Keratinocyte (primary cell): Measurements from ENCODE around the gene RNH1. TPM values are rescaled to one million over a fixed set of nuclear protein-coding genes. Genes with fewer than 3 reads are reported as not detected.

Experiments
- DNase-seq: peaks from one replicate; pipeline ENCODE4 v3.0.0-alpha.2; 2011; ENCODE audit warnings: low read depth, missing footprints, low spot score
- FAIRE-seq: peaks from 2 replicates; lab custom pipeline; 2011; peaks lifted over from hg19 to GRCh38; lab: Jason Lieb, UNC
- H2AFZ ChIP-seq: 2 replicates; pipeline ENCODE4 v1.6.0; 2012; ENCODE audit warnings: low read length, control low read depth, inconsistent platforms; ENCODE audit not compliant: control insufficient read depth
- H3K27ac ChIP-seq: 2 replicates; pipeline ENCODE4 v1.5.1; 2011; ENCODE audit warnings: low read length; ENCODE audit not compliant: control insufficient read depth, insufficient read depth
- H3K27me3 ChIP-seq: 3 replicates; pipeline ENCODE4 v1.6.0; 2011; ENCODE audit warnings: low read length; ENCODE audit not compliant: control insufficient read depth, insufficient read depth; ENCODE audit errors: extremely low read depth
- H3K36me3 ChIP-seq, 2 experiments: 2 replicates in 1 of 2; 3 replicates in 1 of 2; pipeline ENCODE4 v1.5.1; 2011; ENCODE audit warnings: low read length in 2 of 2, mild to moderate bottlenecking in 1 of 2; ENCODE audit not compliant: control insufficient read depth in 2 of 2, insufficient read depth in 2 of 2; ENCODE audit errors: extremely low read depth in 1 of 2
- H3K4me1 ChIP-seq: 3 replicates; pipeline ENCODE4 v1.5.1; 2011; ENCODE audit warnings: low read length; ENCODE audit not compliant: control insufficient read depth, insufficient read depth; ENCODE audit errors: extremely low read depth
- H3K4me2 ChIP-seq: 3 replicates; pipeline ENCODE4 v1.6.0; 2011; ENCODE audit warnings: low read depth, low read length; ENCODE audit not compliant: control insufficient read depth, insufficient read depth; ENCODE audit errors: extremely low read depth
- H3K4me3 ChIP-seq, 3 experiments: fragments of 200-600 bp in 1 of 3; sonication (generic) in 1 of 3; 2 replicates in 2 of 3; 3 replicates in 1 of 3; pipeline ENCODE4 v1.5.1; 2011 to 2016; ENCODE audit warnings: low read length in 3 of 3, mild to moderate bottlenecking in 3 of 3, control low read depth in 2 of 3, inconsistent platforms in 1 of 3, low read depth in 1 of 3, mixed read lengths in 1 of 3, mixed run types in 1 of 3, moderate library complexity in 1 of 3; ENCODE audit not compliant: control insufficient read depth in 2 of 3, insufficient read depth in 2 of 3; ENCODE audit errors: extremely low read depth in 1 of 3
- H3K79me2 ChIP-seq: 2 replicates; pipeline ENCODE4 v1.6.0; 2012; ENCODE audit warnings: low read length; ENCODE audit not compliant: control insufficient read depth, insufficient read depth
- H3K9ac ChIP-seq: 3 replicates; pipeline ENCODE4 v1.6.0; 2011; ENCODE audit warnings: low read length; ENCODE audit not compliant: control insufficient read depth, insufficient read depth; ENCODE audit errors: extremely low read depth
- H3K9me1 ChIP-seq: 3 replicates; pipeline ENCODE4 v1.6.0; 2011; ENCODE audit warnings: low read length; ENCODE audit not compliant: control insufficient read depth, insufficient read depth; ENCODE audit errors: extremely low read depth
- H3K9me3 ChIP-seq: 2 replicates; pipeline ENCODE4 v1.5.1; 2012; ENCODE audit warnings: low read depth, low read length; ENCODE audit not compliant: control insufficient read depth
- H4K20me1 ChIP-seq: 3 replicates; pipeline ENCODE4 v1.6.0; 2011; ENCODE audit warnings: low read length; ENCODE audit not compliant: control insufficient read depth, insufficient read depth; ENCODE audit errors: extremely low read depth
- EZH2 ChIP-seq: IDR thresholded peaks from one replicate; pipeline ENCODE4 v1.6.1; 2012; ENCODE audit warnings: inconsistent platforms, mild to moderate bottlenecking, low read length, moderate library complexity
- dilution Hi-C: fragments of 300-500 bp; cut with MboI; formaldehyde crosslinking; loops from one replicate; pipeline ENCODE4 v1.7.0; 2020; ENCODE audit warnings: low sequenced_read_pairs; ENCODE audit not compliant: extremely low pct_ligation_motif_present
- polyA plus RNA-seq, 5 experiments: library from polyadenylated mRNA; depleted of rRNA in 3 of 5; stranded (reverse) in 3 of 5; stranded (forward) in 1 of 5; unstranded in 1 of 5; fragments of >200 nt; gene quantifications; 1 replicate in 1 of 5; 2 replicates in 3 of 5; 3 replicates in 1 of 5; pipeline versions ENCODE4 v1.2.1 to v1.2.3, GENCODE V29; 2011 to 2012; ENCODE audit warnings: missing spikeins in 2 of 5, low read depth in 1 of 5, low replicate concordance in 1 of 5
- TF ChIP-seq, protein P1 (sequence below), 3 experiments: IDR thresholded peaks in 1 of 3; conservative IDR thresholded peaks in 1 of 3; optimal IDR thresholded peaks in 1 of 3; 2 replicates in 2 of 3; 3 replicates in 1 of 3; pipeline versions ENCODE3 to v1.5.1; 2011; ENCODE audit warnings: low read length in 3 of 3, mild to moderate bottlenecking in 3 of 3, moderate library complexity in 2 of 3, control low read depth in 1 of 3, inconsistent platforms in 1 of 3; ENCODE audit not compliant: insufficient read depth in 2 of 3; ENCODE audit errors: extremely low read depth in 1 of 3

Gene RNH1
- polyA plus RNA-seq, 1 donor (not counting 4 experiments of a cell fraction or from before 2014, with no cell fraction given) = 92.0 TPM

DNA sequence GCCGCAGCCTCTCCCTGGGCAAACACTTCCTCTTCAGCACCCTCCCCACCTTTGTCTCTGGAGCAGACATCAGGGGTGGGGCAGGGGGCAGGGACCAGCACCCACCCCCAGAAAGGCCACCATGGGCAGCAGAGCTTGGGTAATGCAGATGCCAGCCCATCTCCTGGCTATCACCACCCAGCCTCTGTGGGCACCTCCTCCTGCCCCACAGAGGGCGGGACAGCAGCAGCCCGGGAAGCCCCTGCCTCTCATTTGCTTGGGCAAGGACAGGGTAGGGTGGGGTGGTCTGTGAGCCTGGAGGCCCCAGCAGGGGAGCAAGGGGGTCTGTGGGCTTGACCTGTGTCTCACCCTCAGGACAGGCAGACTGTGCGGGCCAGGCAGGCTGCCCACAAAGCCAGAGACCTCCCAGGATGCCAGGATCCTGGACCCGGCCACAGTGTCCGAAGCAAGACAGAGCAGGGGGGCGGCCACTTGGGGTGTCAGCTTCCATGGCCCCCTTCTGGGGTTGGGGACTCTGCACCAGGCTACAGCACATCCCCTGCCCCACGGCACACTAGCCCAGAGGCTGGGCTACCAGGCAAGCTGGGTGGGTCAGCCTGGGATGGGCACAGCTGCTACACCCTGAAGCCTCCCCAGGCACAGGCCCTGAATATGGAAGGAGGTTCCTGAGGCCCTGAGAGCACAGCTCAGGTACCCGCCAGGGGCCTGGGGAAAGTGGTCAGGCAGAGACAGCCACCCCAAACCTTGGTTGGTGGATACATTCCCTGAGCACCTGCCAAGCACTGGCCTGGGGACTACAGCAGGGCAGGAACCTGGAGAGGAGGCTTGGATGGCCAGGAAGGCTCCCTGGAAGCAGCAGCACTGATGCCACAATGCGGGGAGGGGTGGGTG lies 4.5 kb downstream of the RNH1 start:
- DNase-seq (no peak), FAIRE-seq (no peak)
- dilution Hi-C loops = no loop called here
- no peak overlapping the region for H3K4me3 ChIP-seq
- TF ChIP-seq, protein P1, sequence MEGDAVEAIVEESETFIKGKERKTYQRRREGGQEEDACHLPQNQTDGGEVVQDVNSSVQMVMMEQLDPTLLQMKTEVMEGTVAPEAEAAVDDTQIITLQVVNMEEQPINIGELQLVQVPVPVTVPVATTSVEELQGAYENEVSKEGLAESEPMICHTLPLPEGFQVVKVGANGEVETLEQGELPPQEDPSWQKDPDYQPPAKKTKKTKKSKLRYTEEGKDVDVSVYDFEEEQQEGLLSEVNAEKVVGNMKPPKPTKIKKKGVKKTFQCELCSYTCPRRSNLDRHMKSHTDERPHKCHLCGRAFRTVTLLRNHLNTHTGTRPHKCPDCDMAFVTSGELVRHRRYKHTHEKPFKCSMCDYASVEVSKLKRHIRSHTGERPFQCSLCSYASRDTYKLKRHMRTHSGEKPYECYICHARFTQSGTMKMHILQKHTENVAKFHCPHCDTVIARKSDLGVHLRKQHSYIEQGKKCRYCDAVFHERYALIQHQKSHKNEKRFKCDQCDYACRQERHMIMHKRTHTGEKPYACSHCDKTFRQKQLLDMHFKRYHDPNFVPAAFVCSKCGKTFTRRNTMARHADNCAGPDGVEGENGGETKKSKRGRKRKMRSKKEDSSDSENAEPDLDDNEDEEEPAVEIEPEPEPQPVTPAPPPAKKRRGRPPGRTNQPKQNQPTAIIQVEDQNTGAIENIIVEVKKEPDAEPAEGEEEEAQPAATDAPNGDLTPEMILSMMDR (optimal IDR thresholded peaks at IDR 0.05 in 1 of 3, IDR thresholded peaks at IDR 0.05 in 1 of 3, conservative IDR thresholded peaks at IDR 0.05 in 1 of 3; ENCODE audit: extremely low read depth in 1 of 3, insufficient read depth in 2 of 3, low read length in 3 of 3) = no peak
- TF ChIP-seq EZH2 = no peak
- peaks cover 41% of the 10 kb centered on the region for H3K79me2 ChIP-seq
- H3K9ac ChIP-seq = peak overlapping the region; percentile 56
- H3K9me1 ChIP-seq = no peaks in the 10 kb centered on the region
- H3K36me3 ChIP-seq = peaks cover 35% of the 10 kb centered on the region in 2 experiments
- H4K20me1 ChIP-seq = no peaks in the 10 kb centered on the region
- no peaks in the 10 kb centered on the region for H3K27me3 ChIP-seq
- no peak overlapping the region for H2AFZ ChIP-seq
- H3K4me2 ChIP-seq = no peak overlapping the region
- peaks cover 33% of the 10 kb centered on the region for H3K4me1 ChIP-seq
- no peaks in the 10 kb centered on the region for H3K9me3 ChIP-seq
- peak overlapping the region; percentile 26 for H3K27ac ChIP-seq

DNA sequence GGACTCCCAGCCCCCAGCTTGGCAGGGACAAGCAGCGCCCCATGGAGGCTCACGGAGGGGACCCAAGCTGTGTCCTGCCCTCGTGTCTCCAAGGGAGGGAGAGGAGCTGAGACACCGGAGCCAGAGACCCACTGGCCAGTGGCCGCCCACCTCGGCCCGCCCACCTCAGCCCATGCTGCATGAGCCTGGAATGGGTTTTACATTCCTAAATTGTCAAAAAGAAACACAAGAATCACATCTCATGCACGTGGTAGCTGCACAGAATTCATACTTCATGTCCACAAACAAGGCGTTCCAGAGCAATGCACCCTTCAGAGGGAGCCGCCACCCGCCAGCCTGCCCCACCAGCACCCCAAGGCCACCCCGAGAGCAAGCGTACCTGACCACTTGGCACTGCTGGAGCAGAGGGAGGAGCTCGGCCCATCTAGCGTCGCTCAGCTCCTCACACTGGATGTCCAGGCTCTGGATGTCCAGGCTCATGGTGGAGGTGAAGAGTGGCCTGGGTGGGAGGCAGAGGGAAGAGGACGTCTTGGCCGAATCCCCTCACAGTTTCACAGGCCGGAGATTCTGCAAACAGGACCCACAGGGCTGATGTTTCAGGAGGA lies 5.3 kb downstream of the RNH1 start:
- Histone ChIP-seq H3K27me3 (no peaks in the 10 kb centered on the region), H3K9ac (no peak overlapping the region), H3K9me3 (no peaks in the 10 kb centered on the region), H3K4me3 (no peak overlapping the region), H2AFZ (no peak overlapping the region), H3K9me1 (no peaks in the 10 kb centered on the region), H3K79me2 (peaks cover 41% of the 10 kb centered on the region), H3K4me2 (no peak overlapping the region), H4K20me1 (no peaks in the 10 kb centered on the region), H3K27ac (no peak overlapping the region), H3K4me1 (peaks cover 33% of the 10 kb centered on the region), H3K36me3 (peaks cover 42% of the 10 kb centered on the region in 2 experiments)
- DNase-seq = no peak
- TF ChIP-seq EZH2 = no peak
- TF ChIP-seq, protein P1 (optimal IDR thresholded peaks at IDR 0.05 in 1 of 3, IDR thresholded peaks at IDR 0.05 in 1 of 3, conservative IDR thresholded peaks at IDR 0.05 in 1 of 3; ENCODE audit: extremely low read depth in 1 of 3, insufficient read depth in 2 of 3, low read length in 3 of 3) = no peak
- dilution Hi-C loops = no loop called here
- no peak for FAIRE-seq
